Measurements from ENCODE around the gene AUP1.

- TF ChIP-seq POLR2A (IDR thresholded peaks at IDR 0.05) = no peak
- TF ChIP-seq POLR2AphosphoS5 (IDR thresholded peaks at IDR 0.05) = no peak
Observed at GRCh38 chr2:74501335-74502071, 28.0 kb downstream of the AUP1 start.

Data from transverse colon (tissue), 3 donors.